GM03348 (cell line): ENCODE measurements around the gene TTYH1.

Source experiments
- DNase-seq: peaks from one replicate; pipeline ENCODE4 v3.0.0; 2012; ENCODE audit warnings: low spot score

TTYH1 gene

GRCh38 chr19:54481326-54481930 lies 66.2 kb downstream of the TTYH1 start:
- DNase-seq = peak; percentile 73

- no peak for DNase-seq
Measured at GRCh38 chr19:54482889-54483288, 67.6 kb downstream of the TTYH1 start.

- DNase-seq = no peak
Measured at GRCh38 chr19:54484451-54484850, 69.2 kb downstream of the TTYH1 start.

GRCh38 chr19:54485851-54486250 lies 70.6 kb downstream of the TTYH1 start:
- DNase-seq = no peak
